AML-193 (cell line): ENCODE data around the gene HBA1.
"Not testable (repeated sequence)": the region's sequence is repeated elsewhere in the genome, so short reads cannot be mapped to it uniquely, and the experiment has no call there.

ENCODE experiments used
- DNase-seq, 2 experiments: peaks; one replicate each; lab custom pipeline; 2025; lab: John Stamatoyannopoulos, UW

The HBA1 gene

GRCh38 chr16:175011-175949 is 1.2 kb upstream of the HBA1 start:
- DNase-seq, result no peak

DNA sequence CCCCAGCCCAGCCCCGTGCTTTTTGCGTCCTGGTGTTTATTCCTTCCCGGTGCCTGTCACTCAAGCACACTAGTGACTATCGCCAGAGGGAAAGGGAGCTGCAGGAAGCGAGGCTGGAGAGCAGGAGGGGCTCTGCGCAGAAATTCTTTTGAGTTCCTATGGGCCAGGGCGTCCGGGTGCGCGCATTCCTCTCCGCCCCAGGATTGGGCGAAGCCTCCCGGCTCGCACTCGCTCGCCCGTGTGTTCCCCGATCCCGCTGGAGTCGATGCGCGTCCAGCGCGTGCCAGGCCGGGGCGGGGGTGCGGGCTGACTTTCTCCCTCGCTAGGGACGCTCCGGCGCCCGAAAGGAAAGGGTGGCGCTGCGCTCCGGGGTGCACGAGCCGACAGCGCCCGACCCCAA is 474 bp upstream of the HBA1 start:
- DNase-seq, result not testable (repeated sequence)

DNA sequence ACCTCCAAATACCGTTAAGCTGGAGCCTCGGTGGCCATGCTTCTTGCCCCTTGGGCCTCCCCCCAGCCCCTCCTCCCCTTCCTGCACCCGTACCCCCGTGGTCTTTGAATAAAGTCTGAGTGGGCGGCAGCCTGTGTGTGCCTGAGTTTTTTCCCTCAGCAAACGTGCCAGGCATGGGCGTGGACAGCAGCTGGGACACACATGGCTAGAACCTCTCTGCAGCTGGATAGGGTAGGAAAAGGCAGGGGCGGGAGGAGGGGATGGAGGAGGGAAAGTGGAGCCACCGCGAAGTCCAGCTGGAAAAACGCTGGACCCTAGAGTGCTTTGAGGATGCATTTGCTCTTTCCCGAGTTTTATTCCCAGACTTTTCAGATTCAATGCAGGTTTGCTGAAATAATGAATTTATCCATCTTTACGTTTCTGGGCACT is 928 bp downstream of the HBA1 start:
- peak; percentile 98 to 100 for DNase-seq

DNA sequence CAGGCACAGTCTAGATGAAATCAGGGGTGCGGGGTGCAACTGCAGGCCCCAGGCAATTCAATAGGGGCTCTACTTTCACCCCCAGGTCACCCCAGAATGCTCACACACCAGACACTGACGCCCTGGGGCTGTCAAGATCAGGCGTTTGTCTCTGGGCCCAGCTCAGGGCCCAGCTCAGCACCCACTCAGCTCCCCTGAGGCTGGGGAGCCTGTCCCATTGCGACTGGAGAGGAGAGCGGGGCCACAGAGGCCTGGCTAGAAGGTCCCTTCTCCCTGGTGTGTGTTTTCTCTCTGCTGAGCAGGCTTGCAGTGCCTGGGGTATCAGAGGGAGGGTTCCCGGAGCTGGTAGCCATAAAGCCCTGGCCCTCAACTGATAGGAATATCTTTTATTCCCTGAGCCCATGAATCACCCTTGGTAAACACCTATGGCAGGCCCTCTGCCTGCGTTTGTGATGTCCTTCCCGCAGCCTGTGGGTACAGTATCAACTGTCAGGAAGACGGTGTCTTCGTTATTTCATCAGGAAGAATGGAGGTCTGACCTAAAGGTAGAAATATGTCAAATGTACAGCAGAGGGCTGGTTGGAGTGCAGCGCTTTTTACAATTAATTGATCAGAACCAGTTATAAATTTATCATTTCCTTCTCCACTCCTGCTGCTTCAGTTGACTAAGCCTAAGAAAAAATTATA is 1.6 kb downstream of the HBA1 start:
- no peak for DNase-seq

GRCh38 chr16:178668-179015 is 2.2 kb downstream of the HBA1 start:
- no peak for DNase-seq

DNA sequence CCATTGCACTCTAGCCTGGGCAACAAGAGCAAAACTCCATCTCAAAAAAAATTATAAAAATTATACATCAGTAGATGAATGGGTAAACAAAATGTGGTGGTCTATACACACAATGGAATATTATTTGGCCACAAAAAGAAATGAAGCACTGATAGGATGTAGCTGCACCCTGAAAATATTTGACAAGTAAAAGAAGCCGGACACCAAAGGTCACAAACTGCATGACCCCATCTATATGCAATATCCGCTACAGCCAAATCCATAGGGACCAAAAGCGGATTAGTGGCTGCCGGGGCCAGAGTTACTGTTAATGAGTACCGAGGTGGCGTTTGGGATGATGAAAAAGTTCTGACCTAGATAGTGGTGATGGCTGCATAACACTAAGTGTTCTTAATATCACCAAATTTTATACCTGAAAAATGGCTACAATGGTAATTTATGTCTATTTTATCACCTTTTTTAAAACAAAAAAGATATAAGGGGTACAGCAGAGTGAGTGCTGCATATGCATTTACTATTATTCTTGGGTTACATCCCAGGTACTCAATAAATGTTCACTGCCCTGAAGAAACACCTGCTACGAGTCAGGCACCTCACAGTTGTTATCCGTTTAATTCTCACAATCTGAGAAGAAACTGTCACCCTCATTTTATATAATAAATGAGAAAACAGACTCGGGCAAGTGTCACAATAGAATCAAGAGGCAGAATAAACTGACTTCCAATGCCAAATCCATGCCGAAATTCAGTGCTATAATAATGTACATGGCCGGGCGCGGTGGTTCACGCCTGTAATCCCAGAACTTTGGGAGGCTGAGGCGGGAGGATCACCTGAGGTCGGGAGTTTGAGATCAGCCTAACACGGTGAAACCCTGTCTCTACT is 3.0 kb downstream of the HBA1 start:
- DNase-seq, result no peak

DNA sequence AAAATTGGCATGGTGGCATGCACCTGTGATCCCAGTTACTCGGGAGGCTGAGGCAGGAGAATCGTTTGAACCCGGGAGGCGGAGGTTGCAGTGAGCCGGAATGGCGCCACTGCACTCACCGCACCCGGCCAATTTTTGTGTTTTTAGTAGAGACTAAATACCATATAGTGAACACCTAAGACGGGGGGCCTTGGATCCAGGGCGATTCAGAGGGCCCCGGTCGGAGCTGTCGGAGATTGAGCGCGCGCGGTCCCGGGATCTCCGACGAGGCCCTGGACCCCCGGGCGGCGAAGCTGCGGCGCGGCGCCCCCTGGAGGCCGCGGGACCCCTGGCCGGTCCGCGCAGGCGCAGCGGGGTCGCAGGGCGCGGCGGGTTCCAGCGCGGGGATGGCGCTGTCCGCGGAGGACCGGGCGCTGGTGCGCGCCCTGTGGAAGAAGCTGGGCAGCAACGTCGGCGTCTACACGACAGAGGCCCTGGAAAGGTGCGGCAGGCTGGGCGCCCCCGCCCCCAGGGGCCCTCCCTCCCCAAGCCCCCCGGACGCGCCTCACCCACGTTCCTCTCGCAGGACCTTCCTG is 3.7 kb downstream of the HBA1 start, which contains the start of gene HBQ1:
HBQ1 (plus strand) TSS at position 359 of the 575 bp plus-strand sequence; CDS start at position 387, 28 bp downstream.
- DNase-seq, result no peak

DNA sequence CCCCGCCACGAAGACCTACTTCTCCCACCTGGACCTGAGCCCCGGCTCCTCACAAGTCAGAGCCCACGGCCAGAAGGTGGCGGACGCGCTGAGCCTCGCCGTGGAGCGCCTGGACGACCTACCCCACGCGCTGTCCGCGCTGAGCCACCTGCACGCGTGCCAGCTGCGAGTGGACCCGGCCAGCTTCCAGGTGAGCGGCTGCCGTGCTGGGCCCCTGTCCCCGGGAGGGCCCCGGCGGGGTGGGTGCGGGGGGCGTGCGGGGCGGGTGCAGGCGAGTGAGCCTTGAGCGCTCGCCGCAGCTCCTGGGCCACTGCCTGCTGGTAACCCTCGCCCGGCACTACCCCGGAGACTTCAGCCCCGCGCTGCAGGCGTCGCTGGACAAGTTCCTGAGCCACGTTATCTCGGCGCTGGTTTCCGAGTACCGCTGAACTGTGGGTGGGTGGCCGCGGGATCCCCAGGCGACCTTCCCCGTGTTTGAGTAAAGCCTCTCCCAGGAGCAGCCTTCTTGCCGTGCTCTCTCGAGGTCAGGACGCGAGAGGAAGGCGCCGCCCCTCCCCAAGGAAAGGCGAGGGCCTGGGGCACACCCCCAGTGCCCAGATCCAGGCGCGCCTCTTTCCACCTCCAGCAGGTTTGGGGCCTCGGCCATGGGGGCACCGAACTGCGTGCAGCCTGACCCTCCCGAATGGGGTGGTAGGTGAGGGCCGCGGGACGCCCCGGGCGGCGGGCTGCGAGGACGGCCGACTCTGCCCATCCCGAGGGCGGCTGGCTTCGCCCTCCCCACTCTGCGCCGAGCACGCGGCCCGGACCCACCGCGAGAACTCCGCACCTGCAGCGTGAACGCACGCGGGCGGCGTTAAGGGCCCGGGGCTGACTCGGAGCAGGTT is 4.4 kb downstream of the HBA1 start:
- DNase-seq, result peak; percentile 38 to 40

DNA sequence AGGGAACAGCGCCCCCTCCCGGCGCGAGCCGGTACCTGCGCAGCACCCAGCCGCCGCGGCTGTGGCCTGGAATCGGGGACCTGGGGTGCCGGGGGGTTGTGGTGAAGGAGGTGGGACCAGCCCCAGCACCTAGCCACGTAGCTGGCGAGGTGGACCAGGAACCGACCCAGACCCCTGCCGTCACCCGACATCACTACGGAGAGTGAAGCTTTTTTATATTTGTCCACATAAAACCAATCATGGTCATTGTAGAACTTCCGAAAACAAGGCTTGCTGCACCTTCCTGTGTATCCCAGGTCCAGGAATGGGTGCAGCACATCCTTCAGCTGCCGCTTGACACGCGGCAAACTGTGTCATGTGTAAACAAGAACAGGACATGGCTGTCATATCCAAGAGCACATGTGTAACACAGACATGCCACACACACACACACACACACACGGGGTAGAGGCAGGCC is 5.1 kb downstream of the HBA1 start:
- no peak for DNase-seq

GRCh38 chr16:183005-183404 is 6.5 kb downstream of the HBA1 start:
- DNase-seq, result no peak

DNA sequence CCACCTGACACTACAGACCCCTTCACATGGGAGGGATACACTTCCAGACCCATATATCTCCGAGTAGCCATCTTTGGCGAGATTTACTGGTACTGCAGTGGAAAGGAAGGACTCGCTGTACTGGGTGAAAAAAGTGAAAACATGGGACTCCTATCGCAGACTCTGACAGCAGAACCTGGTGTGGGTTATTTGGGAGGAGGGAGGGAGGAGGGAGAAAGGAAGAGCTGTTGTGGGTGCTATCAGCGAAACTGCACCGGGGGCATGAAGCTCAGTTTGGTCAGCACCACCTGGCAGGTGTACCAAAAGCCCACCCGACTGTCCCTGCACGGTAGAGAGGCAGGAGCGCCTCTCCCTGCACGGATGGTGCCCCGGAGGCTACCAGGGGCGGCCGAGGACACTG is 8.7 kb downstream of the HBA1 start:
- no peak for DNase-seq

DNA sequence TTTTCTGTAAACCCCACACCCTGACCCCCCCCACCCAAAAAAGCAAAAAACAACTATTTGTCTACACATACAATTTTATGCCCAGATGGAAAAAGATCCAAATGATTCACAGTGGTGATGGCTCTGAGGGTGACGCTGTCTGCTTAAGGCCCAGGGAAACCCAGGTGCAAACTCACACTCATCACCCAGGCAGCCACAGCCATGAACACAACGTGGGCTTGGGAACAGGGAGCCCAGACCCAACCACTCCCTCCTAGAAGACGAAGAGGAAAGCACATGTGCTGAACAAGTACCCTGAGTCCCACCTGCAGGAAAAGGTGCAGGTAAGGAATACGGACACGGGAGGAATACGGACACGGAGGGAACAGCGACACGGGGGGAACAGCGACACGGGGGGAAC is 9.2 kb downstream of the HBA1 start:
- no peak for DNase-seq

GRCh38 chr16:187330-187729 is 10.8 kb downstream of the HBA1 start:
- DNase-seq, result no peak

GRCh38 chr16:188674-189073 is 12.2 kb downstream of the HBA1 start:
- no peak for DNase-seq

DNA sequence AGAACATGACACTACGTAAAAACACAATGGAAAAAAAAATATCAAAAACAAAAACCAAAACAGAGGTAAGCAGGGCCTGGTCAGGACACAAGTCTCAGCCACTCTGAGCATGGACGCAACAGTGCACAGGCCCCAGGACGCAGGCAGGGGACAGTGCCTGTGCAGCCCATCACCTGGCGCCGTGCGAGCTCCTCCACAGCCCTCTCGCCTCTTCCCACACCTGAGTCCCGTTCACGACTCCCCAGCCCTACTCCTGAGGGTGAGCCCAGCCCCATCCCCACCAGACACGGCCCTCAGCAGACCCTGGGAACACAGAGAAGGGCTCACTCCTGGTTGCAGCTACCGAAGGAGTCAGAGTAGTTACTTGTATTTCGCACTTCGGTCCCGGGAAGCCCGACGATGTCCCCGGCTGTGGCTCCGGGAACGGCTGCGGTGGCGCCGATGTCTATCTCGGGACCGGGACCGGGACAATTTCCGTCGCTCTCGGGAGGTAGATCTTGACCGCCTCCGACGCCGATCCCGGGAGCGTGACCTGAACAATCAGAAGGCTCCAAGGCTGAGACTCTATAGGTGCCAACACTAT is 13.2 kb downstream of the HBA1 start:
- DNase-seq, result no peak

GRCh38 chr16:191831-192230 is 15.4 kb downstream of the HBA1 start:
- no peak for DNase-seq

DNA sequence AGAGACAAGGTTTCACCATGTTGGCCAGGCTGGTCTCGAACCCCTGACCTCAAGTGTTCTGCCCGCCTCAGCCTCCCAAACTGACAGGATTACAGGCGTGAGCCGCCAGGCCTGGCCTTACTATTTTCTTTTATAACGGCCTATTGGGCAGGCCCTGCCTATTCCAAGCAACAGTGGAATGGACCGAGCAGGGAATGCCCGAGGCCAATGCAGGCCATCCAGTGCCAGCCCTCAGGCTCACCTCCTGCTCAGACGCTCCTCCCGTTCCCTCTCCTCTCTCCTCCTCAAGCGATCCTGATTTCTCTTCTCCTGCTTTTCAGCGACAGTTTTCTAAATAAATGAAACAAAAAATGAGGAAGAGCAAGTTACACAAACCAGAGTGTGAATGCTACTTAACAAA is 16.2 kb downstream of the HBA1 start:
- no peak for DNase-seq

GRCh38 chr16:193441-193840 is 17.0 kb downstream of the HBA1 start:
- no peak for DNase-seq

GRCh38 chr16:194516-194915 is 18.0 kb downstream of the HBA1 start:
- no peak for DNase-seq

DNA sequence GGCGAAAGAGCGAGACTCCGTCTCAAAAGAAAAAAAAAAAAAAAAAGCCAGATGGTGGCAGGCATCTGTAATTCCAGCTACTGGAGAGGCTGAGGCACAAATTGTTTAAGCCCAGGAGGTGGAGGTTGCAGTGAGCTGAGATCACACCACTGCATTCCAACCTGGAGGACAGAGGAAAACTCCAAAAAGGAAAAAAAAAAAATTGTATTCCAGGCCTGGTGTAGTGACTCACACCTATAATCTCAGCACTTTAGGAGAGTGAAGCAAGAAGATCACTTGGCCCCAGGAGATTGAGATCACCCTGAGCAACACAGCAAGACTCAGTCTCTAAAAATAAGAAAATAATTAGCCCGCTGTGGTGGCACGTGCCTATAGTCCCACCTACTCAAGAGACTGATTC is 23.9 kb downstream of the HBA1 start:
- no peak for DNase-seq
